Right ventricle myocardium inferior (tissue), 1 donor: ENCODE data around the gene ITGA7. TPM values are rescaled to one million over a fixed set of nuclear protein-coding genes. Genes with fewer than 3 reads are reported as not detected.

ENCODE experiments used
- ATAC-seq: fragments of 200-7000 bp; cut with Tn5 transposase; one replicate; pipeline ENCODE4 v1.9.1; 2020; ENCODE audit warnings: mild to moderate bottlenecking, moderate library complexity
- DNase-seq: peaks from one replicate; pipeline ENCODE4 v3.0.0; 2021; ENCODE audit errors: missing footprints
- intact Hi-C: fragments of 100-400 bp; cut with DNase I; formaldehyde crosslinking; loops from one replicate; pipeline ENCODE4 v1.11.0; 2022
- long read RNA-seq: library from polyadenylated mRNA; unstranded; transcript quantifications from one replicate; pipeline ENCODE4 v2.0.0, GENCODE V29; 2021
- total RNA-seq: library from RNA; stranded (reverse); fragmentation: NEBNext Ultra II Directional; extraction: Animal tissue kit (Norgen Biotek cat#: 25700); gene quantifications from one replicate; pipeline ENCODE4 v1.2.1, GENCODE V29; 2021
- donor health status: DM: no; HTN: yes; CAD: no; lungs with severe emphysema.

Gene ITGA7
- 479 TPM for total RNA-seq
- long read RNA-seq, full-length matches to known transcripts = 37 of 413 reads
- long read RNA-seq, partial matches to known transcripts = 279 of 413 reads
- long read RNA-seq, other reads (novel, unspliced or antisense) = 97 of 413 reads

DNA sequence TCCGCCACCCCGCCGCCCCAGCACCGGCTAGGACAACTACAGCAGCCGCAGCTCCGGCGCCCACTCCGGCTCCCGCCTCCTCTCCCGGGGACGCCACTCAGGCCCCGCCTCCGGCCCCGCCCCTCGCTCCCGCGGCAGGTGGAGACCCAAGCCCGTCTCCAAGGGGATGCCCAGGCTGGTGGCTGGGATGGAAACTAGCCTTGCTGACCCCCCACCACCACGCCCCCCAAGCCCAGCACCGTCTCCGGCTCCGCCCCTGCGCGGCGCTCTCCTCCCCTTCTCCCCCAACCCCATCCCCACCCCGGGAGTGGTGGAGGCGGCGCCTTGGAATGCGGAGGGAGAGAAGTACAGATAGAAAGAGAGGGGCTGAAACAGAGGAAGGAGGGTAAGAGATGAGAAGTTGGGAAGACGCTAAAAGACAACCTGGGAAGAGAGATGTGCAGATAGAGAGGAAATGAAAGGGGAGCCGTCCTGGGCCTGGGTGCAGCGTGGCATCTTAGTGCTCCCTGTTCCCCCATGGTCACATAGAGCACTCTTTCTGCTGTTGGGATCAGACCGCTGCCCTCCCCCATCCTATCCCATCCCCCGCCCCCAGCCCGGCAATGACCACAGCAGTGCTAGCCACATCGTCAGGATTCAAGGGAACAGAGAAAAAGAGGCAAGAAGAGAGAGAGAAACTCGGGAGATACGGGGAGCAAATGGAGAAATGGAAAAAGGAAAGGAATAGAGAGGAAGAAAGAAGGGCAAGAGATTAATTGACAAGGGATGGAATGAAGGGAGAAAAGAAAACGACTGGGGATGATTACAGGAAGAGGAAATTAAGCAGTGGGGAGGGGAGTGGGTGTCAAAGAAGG lies at the start of gene ITGA7:
Gene ITGA7 (minus strand): TSS at position 64 of the 854 bp plus-strand sequence. CDS start 222 bp downstream, outside the sequence.
- DNase-seq (peak; percentile 87), ATAC-seq (peak; percentile 55)
- intact Hi-C loops = loop anchor here (2.0 to 5.0 kb wide), 2 partner anchors 13 to 46 kb away; partner anchors contain the start of gene RDH5

DNA sequence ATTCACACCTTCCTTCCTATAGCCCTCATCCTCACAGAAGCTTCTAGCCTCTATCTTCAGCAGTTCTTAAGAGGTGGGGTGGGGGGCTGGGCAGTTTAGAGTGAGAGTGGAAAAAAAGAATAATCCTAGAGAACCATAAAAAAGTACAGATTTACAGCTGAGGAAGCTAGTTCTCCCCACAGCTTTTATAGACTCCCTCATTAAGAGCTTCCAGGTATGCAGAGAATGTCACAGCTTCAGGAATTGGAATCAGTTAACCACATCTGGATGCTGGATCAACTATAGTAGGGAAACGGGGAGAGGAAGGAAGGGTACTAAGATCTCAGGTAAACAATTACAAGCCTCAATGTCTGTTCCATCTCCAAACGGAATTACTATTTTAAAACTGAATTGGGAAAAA lies 47.5 kb upstream of the ITGA7 start:
- intact Hi-C loops = no loop called here
- no peak for ATAC-seq

GRCh38 chr12:55748230-55748993 lies 40.7 kb upstream of the ITGA7 start:
- no peak for ATAC-seq
- intact Hi-C loops = no loop called here

More for the DNA sequence above, 47.5 kb upstream of the ITGA7 start:
- DNase-seq = no peak

GRCh38 chr12:55746913-55747231 lies 39.2 kb upstream of the ITGA7 start:
- DNase-seq = no peak
- intact Hi-C loops = no loop called here
- ATAC-seq = no peak

More at GRCh38 chr12:55748230-55748993, 40.7 kb upstream of the ITGA7 start:
- no peak for DNase-seq

DNA sequence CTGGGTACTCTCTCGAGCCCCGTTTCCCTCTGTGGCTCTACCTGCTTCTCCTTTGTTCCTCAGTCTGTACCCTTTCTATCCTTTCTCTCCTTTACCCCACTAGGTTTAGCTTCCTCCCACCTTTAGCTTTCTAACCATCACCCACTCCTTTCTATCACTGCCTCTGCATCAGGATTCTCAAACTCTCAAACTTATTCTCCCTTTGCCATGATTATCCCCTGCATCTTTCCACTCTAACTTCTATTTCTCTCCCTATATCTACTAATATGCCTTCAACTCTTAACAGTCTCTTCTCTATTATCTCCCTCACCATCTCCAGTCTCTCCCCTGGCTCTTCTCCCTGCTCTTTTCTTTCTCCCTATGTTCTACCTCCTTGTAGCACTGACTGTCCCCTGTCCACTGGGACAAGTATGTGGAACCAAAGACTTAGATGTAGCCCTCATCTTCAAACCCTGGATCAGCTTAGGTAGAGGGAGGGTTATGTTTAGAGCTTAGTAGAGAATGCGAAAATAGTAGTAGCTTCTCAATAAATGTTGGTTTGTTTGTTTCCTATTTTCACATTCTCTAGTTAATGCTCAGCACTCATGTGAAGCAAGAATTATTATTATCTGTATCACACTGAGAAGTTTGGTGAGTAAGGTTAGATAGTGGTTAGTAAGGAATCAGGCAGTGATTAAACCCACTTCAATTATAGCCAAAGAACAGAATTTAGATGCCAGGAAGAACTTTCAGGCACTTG lies 38.6 kb upstream of the ITGA7 start:
- ATAC-seq (no peak), DNase-seq (no peak)
- intact Hi-C loops = no loop called here

GRCh38 chr12:55745361-55746173 lies 37.9 kb upstream of the ITGA7 start:
- DNase-seq (no peak), ATAC-seq (peak; percentile 40)
- intact Hi-C loops = no loop called here

- intact Hi-C loops = loop anchor here (5.0 kb wide), 1 partner anchor 373 kb away; the partner anchor contains the start of genes RPL41 and ZC3H10
- ATAC-seq (no peak), DNase-seq (no peak)
Observed at GRCh38 chr12:55744340-55745030, 36.8 kb upstream of the ITGA7 start.

- peak; percentile 14 for ATAC-seq
- intact Hi-C loops = loop anchor here (5.0 kb wide), 1 partner anchor 374 kb away; the partner anchor contains the start of genes RPL41 and ZC3H10
- peak; percentile 80 for DNase-seq
Observed at GRCh38 chr12:55743406-55744339, 36.0 kb upstream of the ITGA7 start.

DNA sequence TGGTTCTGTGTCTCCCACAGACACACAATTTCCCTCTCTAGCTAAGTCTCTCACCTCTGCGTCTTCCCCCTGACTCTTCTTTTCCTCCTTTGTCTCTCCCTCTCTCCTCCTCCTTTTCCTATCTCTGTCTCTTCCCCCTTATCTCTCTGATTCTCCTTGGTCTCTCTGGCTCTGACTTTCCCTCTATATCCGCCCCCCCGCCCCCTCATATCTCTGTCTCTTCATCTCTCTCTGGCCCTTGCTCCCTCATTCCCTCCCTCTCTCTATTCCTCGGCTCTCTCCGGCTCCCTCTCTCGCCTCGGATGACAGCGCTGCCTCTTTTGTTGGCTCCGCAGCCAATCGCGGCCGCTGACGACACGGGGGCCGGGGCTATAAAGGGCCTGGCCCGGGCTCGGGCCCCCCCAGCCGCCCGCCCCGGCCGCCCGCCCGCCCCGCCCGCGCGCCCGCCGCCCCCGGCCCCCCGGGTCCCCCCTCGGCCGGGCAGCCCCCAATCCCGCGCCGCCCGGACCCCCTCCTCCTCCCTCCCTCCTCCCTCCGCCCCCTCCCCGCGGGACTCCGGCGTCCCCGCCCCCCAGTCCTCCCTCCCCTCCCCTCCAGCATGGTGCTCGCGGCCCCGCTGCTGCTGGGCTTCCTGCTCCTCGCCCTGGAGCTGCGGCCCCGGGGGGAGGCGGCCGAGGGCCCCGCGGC lies 35.2 kb upstream of the ITGA7 start, which contains the start of gene GDF11:
Gene GDF11 (plus strand): TSS at position 404 of the 687 bp plus-strand sequence. CDS start 195 bp downstream, at position 599.
- DNase-seq (peak; percentile 89), ATAC-seq (peak; percentile 64)
- intact Hi-C loops = loop anchor here (5.0 kb wide), 1 partner anchor 374 kb away; the partner anchor contains the start of genes RPL41 and ZC3H10

DNA sequence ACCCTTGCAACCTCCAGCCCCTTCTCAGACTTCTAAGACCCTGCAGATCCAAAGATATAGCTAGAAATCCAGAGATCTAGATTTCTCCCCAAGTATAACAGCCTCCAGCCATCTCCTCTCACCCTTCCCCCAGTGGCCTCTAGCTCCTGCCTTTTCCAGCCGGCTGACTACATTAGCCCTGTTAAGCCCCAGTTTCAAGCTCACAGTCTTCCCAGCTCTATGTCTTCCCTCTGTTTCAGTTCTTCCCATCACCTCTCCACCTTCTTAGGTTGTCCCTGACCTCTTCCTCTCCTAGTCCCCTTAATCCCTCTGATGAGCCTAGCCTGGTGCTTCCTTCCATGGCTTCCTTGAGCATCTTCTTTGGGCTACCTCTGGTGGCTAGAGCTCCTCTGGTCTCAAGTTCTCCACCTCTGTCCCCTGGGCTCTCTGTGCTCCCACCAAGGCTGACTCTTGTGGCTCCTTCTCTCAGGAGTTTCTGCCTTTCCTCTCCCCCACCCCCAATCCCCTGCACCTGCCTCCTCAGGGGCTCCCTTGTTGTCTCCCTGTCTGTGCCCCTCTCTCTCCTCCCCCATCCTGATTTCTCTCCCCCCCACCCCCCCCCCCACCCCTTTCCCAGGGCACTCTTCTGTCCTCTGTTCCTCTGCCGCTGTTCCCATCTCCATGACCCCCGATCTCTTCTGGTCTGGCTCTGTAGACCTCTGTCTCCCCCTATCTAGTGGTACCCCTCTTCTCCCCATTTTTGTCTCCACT lies 34.4 kb upstream of the ITGA7 start:
- DNase-seq = no peak
- intact Hi-C loops = loop anchor here (5.0 kb wide), 1 partner anchor 375 kb away; the partner anchor contains the start of genes RPL41 and ZC3H10
- ATAC-seq = no peak

- DNase-seq (no peak), ATAC-seq (no peak)
- intact Hi-C loops = loop anchor here (2.0 to 5.0 kb wide), 3 partner anchors 57 to 450 kb away; partner anchors contain the start of gene SMARCC2
Observed at GRCh38 chr12:55739025-55739378, 31.3 kb upstream of the ITGA7 start.

DNA sequence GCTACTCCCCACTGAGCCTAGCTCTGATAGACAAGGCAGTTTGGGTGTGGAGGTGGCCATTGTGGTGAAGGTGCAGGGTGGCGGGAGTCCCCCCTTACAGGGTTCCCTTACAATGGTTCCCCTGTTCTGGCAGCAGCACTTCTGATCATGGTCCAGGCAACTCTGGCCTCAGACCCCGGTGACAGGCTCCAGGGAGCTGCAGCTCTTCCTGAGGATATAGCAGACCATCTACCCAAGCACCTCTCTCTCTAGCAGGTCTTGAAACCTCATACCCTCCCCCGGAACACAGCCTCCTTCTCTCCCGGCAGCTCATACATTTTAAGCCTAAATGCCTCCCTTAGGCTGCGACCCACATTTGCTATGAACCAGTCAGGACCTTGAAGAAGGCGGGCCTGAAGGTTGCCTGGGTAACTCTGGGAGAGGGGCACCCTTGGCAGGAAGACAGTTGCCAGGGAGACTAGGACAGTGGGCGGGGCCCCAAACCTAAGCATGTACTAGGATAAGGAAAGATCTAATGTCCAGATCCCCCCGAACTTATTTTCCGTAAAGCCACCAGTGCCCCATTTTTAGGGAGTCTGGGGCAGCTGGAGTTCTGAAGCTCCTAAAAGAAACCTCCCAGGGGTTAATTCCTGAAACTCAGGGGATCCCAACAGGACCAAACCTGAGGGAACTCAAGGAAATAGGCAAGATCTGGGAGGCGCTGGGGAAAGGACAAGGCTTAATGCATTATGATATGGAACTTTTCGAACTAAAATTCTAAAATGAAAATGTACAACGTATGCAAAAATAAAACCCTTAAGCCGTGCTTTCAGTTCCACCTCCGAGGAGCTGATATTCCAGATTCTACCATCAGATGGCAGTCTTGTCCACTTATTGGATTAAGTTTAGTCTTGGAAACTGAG lies 30.7 kb upstream of the ITGA7 start:
- intact Hi-C loops = loop anchor here (2.0 to 5.0 kb wide), 3 partner anchors 56 to 450 kb away; partner anchors contain the start of gene SMARCC2
- DNase-seq (peak; percentile 90), ATAC-seq (peak; percentile 82)

GRCh38 chr12:55737581-55738122 lies 29.9 kb upstream of the ITGA7 start:
- intact Hi-C loops = loop anchor here (2.0 to 5.0 kb wide), 4 partner anchors 55 to 451 kb away; partner anchors contain the start of gene SMARCC2
- ATAC-seq (peak; percentile 3), DNase-seq (no peak)
